ENCODE measurements around the gene MAPK1. TPM values are rescaled to one million over a fixed set of nuclear protein-coding genes. Genes with fewer than 3 reads are reported as not detected.

MAPK1 gene
- total and polyA plus RNA-seq, 2 donors (not counting 3 experiments of a cell fraction or from before 2014, with no cell fraction given) = 50.9 to 163 TPM

GRCh38 chr22:21764038-21764804 lies 103.2 kb downstream of the MAPK1 start:
- dilution Hi-C loops (cut with MboI; ENCODE audit: extremely low pct_ligation_motif_present, low sequenced_read_pairs) (no loop called here), intact Hi-C loops (cut with micrococcal nuclease) (no loop called here)
- H3K27me3 ChIP-seq (ENCODE audit: control insufficient read depth in 2 of 2, insufficient read depth in 2 of 2, low read length in 2 of 2) = no peaks in the 10 kb centered on the region
- no peaks in the 10 kb centered on the region for H4K20me1 ChIP-seq (replicated peaks; ENCODE audit: control insufficient read depth, extremely low read depth, insufficient read depth, low read length)
- no peak for FAIRE-seq
- no peaks in the 10 kb centered on the region for H3K79me2 ChIP-seq (ENCODE audit: control insufficient read depth, insufficient read depth, low read length)
- no peaks in the 10 kb centered on the region for H3K9me1 ChIP-seq (replicated peaks; ENCODE audit: control insufficient read depth, extremely low read depth, insufficient read depth, low read length)
- CTCF ChIA-PET = interaction anchor here (0.8 kb wide), 1 partner anchor 28 kb away, joined by 3 read pairs; the partner anchor contains the start of gene YPEL1
- no peak for TF ChIP-seq MYC (IDR thresholded peaks at IDR 0.05; ENCODE audit: low read depth, low read length)
- no peak for TF ChIP-seq POLR2AphosphoS5 (IDR thresholded peaks at IDR 0.05; ENCODE audit: insufficient read depth, low read depth, low read length)
- TF ChIP-seq FOS (IDR thresholded peaks at IDR 0.05; ENCODE audit: borderline replicate concordance, insufficient read depth, low read length) = no peak
- TF ChIP-seq EZH2 (IDR thresholded peaks at IDR 0.05; ENCODE audit: borderline replicate concordance, low read depth, low read length, severe bottlenecking) = no peak
- TF ChIP-seq, protein P1, sequence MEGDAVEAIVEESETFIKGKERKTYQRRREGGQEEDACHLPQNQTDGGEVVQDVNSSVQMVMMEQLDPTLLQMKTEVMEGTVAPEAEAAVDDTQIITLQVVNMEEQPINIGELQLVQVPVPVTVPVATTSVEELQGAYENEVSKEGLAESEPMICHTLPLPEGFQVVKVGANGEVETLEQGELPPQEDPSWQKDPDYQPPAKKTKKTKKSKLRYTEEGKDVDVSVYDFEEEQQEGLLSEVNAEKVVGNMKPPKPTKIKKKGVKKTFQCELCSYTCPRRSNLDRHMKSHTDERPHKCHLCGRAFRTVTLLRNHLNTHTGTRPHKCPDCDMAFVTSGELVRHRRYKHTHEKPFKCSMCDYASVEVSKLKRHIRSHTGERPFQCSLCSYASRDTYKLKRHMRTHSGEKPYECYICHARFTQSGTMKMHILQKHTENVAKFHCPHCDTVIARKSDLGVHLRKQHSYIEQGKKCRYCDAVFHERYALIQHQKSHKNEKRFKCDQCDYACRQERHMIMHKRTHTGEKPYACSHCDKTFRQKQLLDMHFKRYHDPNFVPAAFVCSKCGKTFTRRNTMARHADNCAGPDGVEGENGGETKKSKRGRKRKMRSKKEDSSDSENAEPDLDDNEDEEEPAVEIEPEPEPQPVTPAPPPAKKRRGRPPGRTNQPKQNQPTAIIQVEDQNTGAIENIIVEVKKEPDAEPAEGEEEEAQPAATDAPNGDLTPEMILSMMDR (IDR thresholded peaks at IDR 0.05; ENCODE audit: extremely low read depth in 1 of 2, insufficient read depth in 1 of 2, low read depth in 1 of 2, low read length in 2 of 2) = no peak
- no peak for TF ChIP-seq GATA2 (IDR thresholded peaks at IDR 0.05; ENCODE audit: insufficient read depth, insufficient read length, low read depth, low read length)
- TF ChIP-seq, protein P2, sequence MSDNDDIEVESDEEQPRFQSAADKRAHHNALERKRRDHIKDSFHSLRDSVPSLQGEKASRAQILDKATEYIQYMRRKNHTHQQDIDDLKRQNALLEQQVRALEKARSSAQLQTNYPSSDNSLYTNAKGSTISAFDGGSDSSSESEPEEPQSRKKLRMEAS (IDR thresholded peaks at IDR 0.05; ENCODE audit: insufficient read depth, insufficient read length) = no peak
- TF ChIP-seq JUN (IDR thresholded peaks at IDR 0.05; ENCODE audit: borderline replicate concordance, insufficient read depth, insufficient read length, low read depth) = no peak
- TF ChIP-seq POLR2A (IDR thresholded peaks at IDR 0.05; ENCODE audit: low read depth, low read length) = no peak
- DNase-seq (ENCODE audit: low read depth, low spot score) = no peak
- no TSS peak for BruUV-seq (replicated peaks)
- no peak overlapping the region for H3K4me3 ChIP-seq (replicated peaks in 1 of 3; ENCODE audit: insufficient read depth in 1 of 3, low read depth in 1 of 3, low read length in 3 of 3)
- H3K36me3 ChIP-seq (ENCODE audit: control insufficient read depth in 2 of 2, extremely low read depth in 1 of 2, insufficient read depth in 2 of 2, low read length in 2 of 2) = peaks cover 21 to 47% of the 10 kb centered on the region in 2 experiments
- POLR2A ChIA-PET = interaction anchor here (1.0 kb wide), 1 partner anchor 28 kb away, joined by 3 read pairs; the partner anchor contains the start of gene YPEL1
- H3K27ac ChIP-seq (ENCODE audit: insufficient read depth, low read depth, low read length) = no peak overlapping the region
- no peaks in the 10 kb centered on the region for H3K9me3 ChIP-seq (replicated peaks; ENCODE audit: control insufficient read depth, insufficient read depth, low read length)
- H3K4me2 ChIP-seq (ENCODE audit: insufficient read depth, low read length) = no peak overlapping the region
- no peak overlapping the region for H3K9ac ChIP-seq (replicated peaks; ENCODE audit: extremely low read depth, insufficient read depth, low read length)
- no peaks in the 10 kb centered on the region for H3K4me1 ChIP-seq (ENCODE audit: control insufficient read depth, extremely low read depth, insufficient read depth, low read length)
- H2AFZ ChIP-seq (ENCODE audit: low read depth, low read length) = no peak overlapping the region

Data from endothelial cell of umbilical vein (primary cell).